HEK293 (cell line): Measurements from ENCODE around the gene C11orf54.

ENCODE experiments used
- CTCF ChIP-seq: fragments of 450-650 bp; formaldehyde crosslinking; IDR thresholded peaks from 2 replicates; pipeline ENCODE4 v1.5.1; 2016; ENCODE audit warnings: missing biosample characterization, missing genetic modification characterization
- GLIS1 ChIP-seq: fragments of 450-650 bp; formaldehyde crosslinking; IDR thresholded peaks from 2 replicates; pipeline ENCODE4 v1.5.1; 2016; ENCODE audit warnings: missing biosample characterization, missing genetic modification characterization
- HIC1 ChIP-seq: fragments of 450-650 bp; formaldehyde crosslinking; IDR thresholded peaks from 2 replicates; pipeline ENCODE4 v1.5.1; 2016; ENCODE audit warnings: missing biosample characterization, missing genetic modification characterization
- KLF7 ChIP-seq: fragments of 450-650 bp; formaldehyde crosslinking; IDR thresholded peaks from 2 replicates; pipeline ENCODE4 v1.5.1; 2016; ENCODE audit warnings: missing biosample characterization, missing genetic modification characterization, borderline replicate concordance
- KLF8 ChIP-seq: fragments of 450-650 bp; formaldehyde crosslinking; IDR thresholded peaks from 2 replicates; pipeline ENCODE4 v1.5.1; 2016; ENCODE audit warnings: missing biosample characterization, missing genetic modification characterization
- KLF9 ChIP-seq: fragments of 450-650 bp; formaldehyde crosslinking; IDR thresholded peaks from 2 replicates; pipeline ENCODE4 v1.5.1; 2016; ENCODE audit warnings: missing biosample characterization, missing genetic modification characterization, low read depth
- ZBTB11 ChIP-seq: fragments of 450-650 bp; formaldehyde crosslinking; conservative IDR thresholded peaks from 2 replicates; pipeline ENCODE4 v1.5.1; 2016; ENCODE audit warnings: low read depth, missing biosample characterization, missing genetic modification characterization
- ZBTB48 ChIP-seq: fragments of 450-650 bp; formaldehyde crosslinking; IDR thresholded peaks from 2 replicates; pipeline ENCODE4 v1.5.1; 2016; ENCODE audit warnings: missing biosample characterization, missing genetic modification characterization
- ZBTB8A ChIP-seq: fragments of 450-650 bp; formaldehyde crosslinking; IDR thresholded peaks from 2 replicates; pipeline ENCODE4 v1.5.1; 2016; ENCODE audit warnings: missing biosample characterization, missing genetic modification characterization
- ZNF211 ChIP-seq: fragments of 450-650 bp; formaldehyde crosslinking; IDR thresholded peaks from 2 replicates; pipeline ENCODE4 v1.5.1; 2016; ENCODE audit warnings: low read depth, missing biosample characterization, missing genetic modification characterization
- ZNF280C ChIP-seq: fragments of 450-650 bp; formaldehyde crosslinking; IDR thresholded peaks from 2 replicates; pipeline ENCODE4 v1.5.1; 2016; ENCODE audit warnings: missing biosample characterization, missing genetic modification characterization
- ZNF280D ChIP-seq: fragments of 450-650 bp; formaldehyde crosslinking; IDR thresholded peaks from 2 replicates; pipeline ENCODE4 v1.5.1; 2016; ENCODE audit warnings: missing biosample characterization, missing genetic modification characterization
- ZNF341 ChIP-seq: fragments of 450-650 bp; formaldehyde crosslinking; IDR thresholded peaks from 2 replicates; pipeline ENCODE4; 2016; ENCODE audit warnings: low read depth, missing biosample characterization, missing genetic modification characterization
- ZNF514 ChIP-seq: fragments of 450-650 bp; formaldehyde crosslinking; IDR thresholded peaks from 2 replicates; pipeline ENCODE4 v1.5.1; 2016; ENCODE audit warnings: missing biosample characterization, missing genetic modification characterization
- ZNF600 ChIP-seq: fragments of 450-650 bp; formaldehyde crosslinking; IDR thresholded peaks from 2 replicates; pipeline ENCODE4 v1.5.1; 2016; ENCODE audit warnings: missing biosample characterization, missing genetic modification characterization
- ZSCAN5A ChIP-seq: fragments of 450-650 bp; formaldehyde crosslinking; IDR thresholded peaks from 2 replicates; pipeline ENCODE4 v1.5.1; 2016; ENCODE audit warnings: missing biosample characterization, missing genetic modification characterization
- ZXDB ChIP-seq: fragments of 450-650 bp; formaldehyde crosslinking; IDR thresholded peaks from 2 replicates; pipeline ENCODE4 v1.5.1; 2016; ENCODE audit warnings: missing biosample characterization, missing genetic modification characterization

The C11orf54 gene

GRCh38 chr11:93784145-93784934 lies 42.9 kb downstream of the C11orf54 start, which contains the start of gene MED17 (continued):
- no peak for TF ChIP-seq ZNF280C (tag by site-specific recombination)
- TF ChIP-seq KLF7 (tag by site-specific recombination) = peak; percentile 38; the same call in 1 of the 2 replicates
- TF ChIP-seq CTCF (tag by site-specific recombination) = peak; percentile 54; the same call in 1 of the 2 replicates
- peak; percentile 72 for TF ChIP-seq KLF9
- TF ChIP-seq ZBTB8A (tag by site-specific recombination) = no peak
- no peak for TF ChIP-seq ZNF211 (tag by site-specific recombination)
- peak; percentile 34; the same call in 1 of the 2 replicates for TF ChIP-seq ZNF600 (tag by site-specific recombination)
- TF ChIP-seq GLIS1 = 0 out of 2 replicates have a peak, but pooled peaks have one; percentile 24
- peak; percentile 69; the same call in 1 of the 2 replicates for TF ChIP-seq ZSCAN5A (tag by site-specific recombination)
- peak; percentile 9 for TF ChIP-seq KLF8 (tag by site-specific recombination)
- no peak for TF ChIP-seq ZNF514 (tag by site-specific recombination)
- TF ChIP-seq ZNF280D (tag by site-specific recombination) = no peak
- 0 out of 2 replicates have a peak, but pooled peaks have one; percentile 17 for TF ChIP-seq ZNF341
- peak; percentile 31; the same call in 1 of the 2 replicates for TF ChIP-seq ZBTB48 (tag by site-specific recombination)
- 0 out of 2 replicates have a peak, but pooled peaks have one; percentile 41 for TF ChIP-seq ZXDB
- TF ChIP-seq ZBTB11 (tag by site-specific recombination) = peak; percentile 82
- peak; percentile 40; the same call in 1 of the 2 replicates for TF ChIP-seq HIC1 (tag by site-specific recombination)
